Measurements from ENCODE around the gene CDCP1.
"Not testable (repeated sequence)": the region's sequence is repeated elsewhere in the genome, so short reads cannot be mapped to it uniquely, and the experiment has no call there.

The CDCP1 gene

GRCh38 chr3:45173776-45174175 lies 27.6 kb upstream of the CDCP1 start:
- no peak for DNase-seq (ENCODE audit: low read depth in 2 of 3, low spot score in 1 of 3)

- DNase-seq (ENCODE audit: low read depth in 2 of 3, low spot score in 1 of 3) = no peak
Observed at GRCh38 chr3:45171283-45171682, 25.1 kb upstream of the CDCP1 start.

GRCh38 chr3:45170096-45170495 lies 23.9 kb upstream of the CDCP1 start:
- DNase-seq (ENCODE audit: low read depth in 2 of 3, low spot score in 1 of 3) = no peak

GRCh38 chr3:45169125-45169904 lies 23.1 kb upstream of the CDCP1 start:
- no peak for DNase-seq (ENCODE audit: low read depth in 2 of 3, low spot score in 1 of 3)

GRCh38 chr3:45168451-45168850 lies 22.3 kb upstream of the CDCP1 start:
- no peak for DNase-seq (ENCODE audit: low read depth in 2 of 3, low spot score in 1 of 3)

- peak; percentile 73 to 79 (median 79) for DNase-seq (ENCODE audit: low read depth in 2 of 3, low spot score in 1 of 3)
Observed at GRCh38 chr3:45167011-45167911, 21.1 kb upstream of the CDCP1 start.

- DNase-seq (ENCODE audit: low read depth in 2 of 3, low spot score in 1 of 3) = no peak
Observed at GRCh38 chr3:45166321-45166879, 20.2 kb upstream of the CDCP1 start.

GRCh38 chr3:45165497-45166283 lies 19.5 kb upstream of the CDCP1 start:
- DNase-seq (ENCODE audit: low read depth in 2 of 3, low spot score in 1 of 3) = no peak

- DNase-seq (ENCODE audit: low read depth in 2 of 3, low spot score in 1 of 3) = no peak
Observed at GRCh38 chr3:45164056-45164455, 17.9 kb upstream of the CDCP1 start.

- no peak for DNase-seq (ENCODE audit: low read depth in 2 of 3, low spot score in 1 of 3)
Observed at GRCh38 chr3:45163481-45163880, 17.3 kb upstream of the CDCP1 start.

GRCh38 chr3:45154641-45155147 lies 8.5 kb upstream of the CDCP1 start:
- no peak for DNase-seq (ENCODE audit: low read depth in 2 of 3, low spot score in 1 of 3)

GRCh38 chr3:45153658-45154437 lies 7.7 kb upstream of the CDCP1 start:
- no peak for DNase-seq (ENCODE audit: low read depth in 2 of 3, low spot score in 1 of 3)

GRCh38 chr3:45152307-45152706 lies 6.1 kb upstream of the CDCP1 start:
- DNase-seq (ENCODE audit: low read depth in 2 of 3, low spot score in 1 of 3) = no peak

- no peak for DNase-seq (ENCODE audit: low read depth in 2 of 3, low spot score in 1 of 3)
Observed at GRCh38 chr3:45151100-45151499, 4.9 kb upstream of the CDCP1 start.

GRCh38 chr3:45148921-45149320 lies 2.7 kb upstream of the CDCP1 start:
- no peak for DNase-seq (ENCODE audit: low read depth in 2 of 3, low spot score in 1 of 3)

GRCh38 chr3:45145223-45145622 lies 955 bp downstream of the CDCP1 start:
- no peak for DNase-seq (ENCODE audit: low read depth in 2 of 3, low spot score in 1 of 3)

- DNase-seq (ENCODE audit: low read depth in 2 of 3, low spot score in 1 of 3) = no peak
Observed at GRCh38 chr3:45143673-45144671, 2.2 kb downstream of the CDCP1 start.

GRCh38 chr3:45140770-45141155 lies 5.4 kb downstream of the CDCP1 start:
- not testable (repeated sequence) for DNase-seq (ENCODE audit: low read depth in 2 of 3, low spot score in 1 of 3)

All from stimulated activated CD4-positive, alpha-beta T cell treated with anti-CD3 and anti-CD28 coated beads, Interleukin-12 subunit alpha, Interleukin-12 subunit beta, amount 100 ng/mL, for 48 hours (primary cell).